ENCODE data around the gene TSHB.

Gene TSHB

DNA sequence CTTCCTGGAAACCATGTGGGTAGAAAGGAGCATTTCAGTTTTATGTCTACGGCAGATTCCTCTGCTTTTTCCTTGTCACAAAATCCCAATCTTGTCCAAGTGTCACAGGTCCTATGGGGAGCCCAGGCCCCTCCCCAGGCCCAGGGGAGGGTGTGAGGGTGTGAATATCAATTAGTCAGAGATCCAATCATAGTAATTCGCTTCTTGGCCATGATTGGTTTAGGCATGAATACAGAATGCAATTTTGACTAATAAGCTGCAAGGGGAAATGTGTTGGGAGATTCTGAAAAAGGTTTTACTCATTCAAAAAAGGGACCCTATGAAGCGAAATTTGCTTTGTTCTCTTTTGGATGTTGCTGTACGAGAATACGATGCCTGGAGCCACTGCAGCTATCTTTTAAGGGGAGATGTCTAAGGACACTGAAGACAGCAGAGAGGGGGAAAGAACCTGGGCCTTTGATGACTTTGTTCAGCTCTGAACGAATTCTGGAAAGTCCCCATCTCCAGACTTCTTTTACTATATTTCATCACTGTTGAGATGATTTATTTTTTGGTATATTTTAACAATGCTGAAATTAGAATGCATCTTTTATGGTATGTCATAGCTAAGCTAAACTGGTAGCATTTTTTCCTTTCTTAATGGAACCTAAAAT lies 41.5 kb downstream of the TSHB start:
- H3K27ac ChIP-seq: peak overlapping the region; percentile 80 to 84

DNA sequence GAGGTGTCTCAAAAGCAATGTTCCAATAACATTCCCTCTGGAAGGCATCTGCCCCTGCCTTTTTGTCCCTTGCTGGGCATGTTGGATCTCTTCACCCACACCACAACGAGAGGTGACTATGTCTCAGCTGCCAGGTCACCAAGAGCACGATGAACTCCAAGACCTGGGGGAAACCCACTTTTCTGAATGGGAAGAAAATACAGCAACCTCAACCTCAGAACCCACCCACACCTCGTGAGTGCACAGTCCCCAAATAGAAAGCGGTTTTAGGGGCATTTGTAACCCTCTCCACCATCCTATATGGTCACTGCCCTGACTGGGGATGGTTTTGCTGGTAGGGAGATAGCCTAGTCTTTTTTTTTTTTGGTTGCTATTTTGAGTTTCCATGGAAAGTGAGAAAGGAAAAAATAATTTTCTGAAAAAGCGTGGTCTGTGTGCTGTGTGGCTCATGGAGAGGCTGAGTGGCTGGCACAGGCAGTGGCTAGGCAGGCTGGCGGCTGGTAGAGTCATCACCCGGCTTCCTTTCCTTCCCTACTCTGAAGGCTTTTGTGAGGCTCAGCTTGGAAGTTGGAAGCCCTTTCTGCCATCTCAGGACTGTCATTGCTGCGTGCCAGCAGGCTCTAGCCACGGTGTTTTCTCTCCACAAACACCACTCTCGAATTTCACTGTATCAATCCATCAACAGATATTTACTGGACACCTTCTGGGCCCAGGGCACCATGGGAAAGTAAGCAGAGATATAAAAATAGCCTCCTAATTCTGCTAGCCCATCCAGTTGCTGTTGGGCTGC lies 43.9 kb downstream of the TSHB start:
- no peaks in the 10 kb centered on the region for H3K27me3 ChIP-seq
- intact Hi-C loops (cut with DNase I; ENCODE audit: low total_unique reads): no loop called here
- peak overlapping the region; percentile 71 to 84 for H3K27ac ChIP-seq
- DNase-seq: peak in 1 of 2 donors; percentile 78
- H3K9me3 ChIP-seq: no peaks in the 10 kb centered on the region
- H3K36me3 ChIP-seq: no peaks in the 10 kb centered on the region
- TF ChIP-seq, protein P1, sequence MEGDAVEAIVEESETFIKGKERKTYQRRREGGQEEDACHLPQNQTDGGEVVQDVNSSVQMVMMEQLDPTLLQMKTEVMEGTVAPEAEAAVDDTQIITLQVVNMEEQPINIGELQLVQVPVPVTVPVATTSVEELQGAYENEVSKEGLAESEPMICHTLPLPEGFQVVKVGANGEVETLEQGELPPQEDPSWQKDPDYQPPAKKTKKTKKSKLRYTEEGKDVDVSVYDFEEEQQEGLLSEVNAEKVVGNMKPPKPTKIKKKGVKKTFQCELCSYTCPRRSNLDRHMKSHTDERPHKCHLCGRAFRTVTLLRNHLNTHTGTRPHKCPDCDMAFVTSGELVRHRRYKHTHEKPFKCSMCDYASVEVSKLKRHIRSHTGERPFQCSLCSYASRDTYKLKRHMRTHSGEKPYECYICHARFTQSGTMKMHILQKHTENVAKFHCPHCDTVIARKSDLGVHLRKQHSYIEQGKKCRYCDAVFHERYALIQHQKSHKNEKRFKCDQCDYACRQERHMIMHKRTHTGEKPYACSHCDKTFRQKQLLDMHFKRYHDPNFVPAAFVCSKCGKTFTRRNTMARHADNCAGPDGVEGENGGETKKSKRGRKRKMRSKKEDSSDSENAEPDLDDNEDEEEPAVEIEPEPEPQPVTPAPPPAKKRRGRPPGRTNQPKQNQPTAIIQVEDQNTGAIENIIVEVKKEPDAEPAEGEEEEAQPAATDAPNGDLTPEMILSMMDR (IDR thresholded peaks at IDR 0.05): no peak
- peak overlapping the region; percentile 25 for H3K4me3 ChIP-seq
- H3K4me1 ChIP-seq: peaks cover 0 to 87% (median 50%) of the 10 kb centered on the region in 4 donors

More for the DNA sequence above, 41.5 kb downstream of the TSHB start:
- no peaks in the 10 kb centered on the region for H3K36me3 ChIP-seq
- no peak overlapping the region for H3K4me3 ChIP-seq
- peaks cover 5 to 86% (median 60%) of the 10 kb centered on the region in 4 donors for H3K4me1 ChIP-seq
- no peaks in the 10 kb centered on the region for H3K27me3 ChIP-seq
- no peaks in the 10 kb centered on the region for H3K9me3 ChIP-seq
- TF ChIP-seq, protein P1 (IDR thresholded peaks at IDR 0.05): no peak
- intact Hi-C loops (cut with DNase I; ENCODE audit: low total_unique reads): no loop called here
- no peak for DNase-seq

DNA sequence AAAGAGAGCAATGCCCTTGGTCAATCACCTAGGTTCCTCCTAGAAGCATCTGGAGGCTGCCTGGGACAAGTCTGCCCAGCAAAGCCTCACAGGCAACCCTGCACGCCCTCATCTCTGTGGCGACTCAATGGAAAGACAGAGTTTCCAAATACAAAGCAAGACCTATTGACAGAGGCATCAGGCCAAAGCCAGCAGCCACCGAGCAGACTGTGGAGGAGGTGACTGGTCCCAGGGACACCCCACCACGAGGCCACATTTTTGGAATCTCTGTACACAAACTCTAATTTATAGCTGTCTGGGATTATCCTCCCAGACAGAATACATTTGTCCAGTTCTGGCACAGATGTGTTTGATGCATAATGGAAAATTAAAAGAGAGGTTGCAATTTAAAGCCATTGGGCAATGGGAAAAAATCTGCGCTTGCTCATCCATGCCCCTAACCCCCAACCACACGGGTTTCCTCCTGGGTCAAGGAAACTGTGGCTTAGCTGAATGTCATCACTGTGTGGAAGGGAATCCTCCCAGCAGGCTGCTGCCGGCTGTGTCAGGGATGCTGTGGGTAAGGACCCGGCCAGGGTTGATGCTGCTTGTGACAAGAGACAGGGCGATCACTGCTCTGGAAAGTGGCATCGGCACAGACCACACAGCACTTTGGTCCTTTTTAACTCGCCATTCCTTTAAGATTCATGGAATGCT lies 45.4 kb downstream of the TSHB start:
- Histone ChIP-seq H3K27ac (peak overlapping the region; percentile 71 to 84), H3K36me3 (no peaks in the 10 kb centered on the region), H3K4me1 (peaks cover 0 to 72% (median 39%) of the 10 kb centered on the region in 4 donors), H3K4me3 (no peak overlapping the region), H3K9me3 (no peaks in the 10 kb centered on the region), H3K27me3 (no peaks in the 10 kb centered on the region)
- TF ChIP-seq, protein P1 (IDR thresholded peaks at IDR 0.05): no peak
- peak in 1 of 2 donors; percentile 77 for DNase-seq
- intact Hi-C loops (cut with DNase I; ENCODE audit: low total_unique reads): no loop called here

DNA sequence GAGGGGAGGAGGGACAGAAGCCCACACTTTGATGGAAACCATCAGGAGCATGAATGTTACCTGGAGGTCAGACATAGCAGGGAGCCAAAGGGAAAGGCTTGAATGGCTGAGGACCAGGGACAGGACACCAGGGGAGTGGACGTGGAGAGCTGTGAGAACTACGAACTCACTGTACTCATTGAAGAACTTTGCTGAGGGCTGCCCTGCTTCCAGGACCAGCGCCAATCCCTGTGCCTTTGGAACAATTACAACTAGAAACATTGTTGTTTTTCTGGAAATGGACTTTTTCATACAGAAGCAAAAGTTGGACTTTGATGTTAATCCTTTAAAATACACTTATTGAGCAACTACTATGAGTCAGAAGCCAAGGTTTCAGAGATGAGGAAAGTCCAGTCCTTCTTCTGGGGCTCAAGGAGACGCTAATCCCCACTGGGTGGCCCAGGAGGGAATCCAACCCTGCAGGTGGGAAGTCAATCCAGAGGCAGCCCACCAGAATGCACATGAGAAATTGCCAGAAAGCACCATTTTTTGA lies 46.8 kb downstream of the TSHB start:
- Histone ChIP-seq H3K9me3 (no peaks in the 10 kb centered on the region), H3K27ac (peak overlapping the region; percentile 9 to 84), H3K27me3 (no peaks in the 10 kb centered on the region), H3K36me3 (no peaks in the 10 kb centered on the region), H3K4me1 (peaks cover 0 to 71% (median 37%) of the 10 kb centered on the region in 4 donors), H3K4me3 (no peak overlapping the region)
- intact Hi-C loops (cut with DNase I; ENCODE audit: low total_unique reads): no loop called here
- TF ChIP-seq, protein P1 (IDR thresholded peaks at IDR 0.05): no peak
- DNase-seq: no peak

DNA sequence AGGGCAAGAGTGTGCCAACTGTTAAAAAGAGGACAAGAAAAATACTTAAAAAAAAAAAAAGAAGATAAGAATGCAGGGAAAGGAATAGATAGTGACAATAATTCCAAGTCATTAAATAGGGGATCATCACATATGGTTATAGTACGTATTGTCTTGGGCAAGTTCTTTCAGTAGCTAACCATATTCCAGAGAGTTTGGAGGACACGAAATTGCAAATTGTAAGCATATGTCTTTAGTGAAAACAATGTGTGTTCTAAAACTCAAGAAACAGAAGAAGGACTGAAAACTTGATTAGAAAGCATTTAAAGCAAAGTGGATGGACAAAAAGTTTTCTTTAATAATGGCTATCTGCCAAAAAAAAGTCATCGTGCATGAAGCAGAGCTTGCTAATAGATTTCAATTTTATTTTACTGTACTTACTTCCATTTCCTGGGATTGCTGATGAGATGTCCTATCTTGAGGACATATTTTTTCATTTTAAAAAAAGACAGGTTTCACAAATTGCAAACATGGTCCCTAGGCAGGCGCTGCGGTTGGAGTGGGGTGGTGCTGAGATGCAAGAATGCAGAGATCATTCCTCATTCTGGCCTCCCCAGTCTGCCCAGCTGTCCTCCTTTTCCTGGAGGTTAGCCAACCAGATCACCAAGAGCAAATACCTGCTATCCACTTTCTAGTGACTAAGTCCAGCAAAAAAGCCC lies 47.8 kb downstream of the TSHB start:
- TF ChIP-seq, protein P1 (IDR thresholded peaks at IDR 0.05): no peak
- Histone ChIP-seq H3K36me3 (no peaks in the 10 kb centered on the region), H3K4me3 (no peak overlapping the region), H3K4me1 (peaks cover 0 to 74% (median 34%) of the 10 kb centered on the region in 4 donors), H3K27ac (peak overlapping the region in 1 of 2 donors; percentile 84), H3K27me3 (no peaks in the 10 kb centered on the region), H3K9me3 (no peaks in the 10 kb centered on the region)
- DNase-seq: no peak
- intact Hi-C loops (cut with DNase I; ENCODE audit: low total_unique reads): no loop called here
